Measurements from ENCODE around the gene AHR. TPM values are rescaled to one million over a fixed set of nuclear protein-coding genes. Genes with fewer than 3 reads are reported as not detected.

AHR gene
- total RNA-seq, 1 experiment from 2014 or later, result 39.0 TPM

DNA sequence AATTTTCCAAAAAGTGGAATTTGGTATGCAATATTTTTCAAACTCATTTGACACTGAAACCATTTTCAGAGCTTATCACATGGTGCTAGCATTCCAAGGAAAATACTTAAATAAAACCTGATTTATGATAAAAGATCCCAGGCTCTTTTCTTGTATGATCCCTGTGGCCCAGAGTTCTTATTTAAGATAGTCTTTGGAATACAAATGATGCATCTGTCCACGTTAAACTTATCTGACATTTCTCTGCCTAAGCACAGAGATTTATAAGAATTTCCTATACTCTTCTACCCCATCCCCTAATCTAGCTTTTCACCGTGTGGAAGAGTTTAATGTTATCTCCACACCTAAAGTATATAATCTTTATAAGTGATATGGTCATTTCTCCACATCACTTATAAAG, 66.2 kb downstream of the AHR start:
- DNase-seq, result no peak

DNA sequence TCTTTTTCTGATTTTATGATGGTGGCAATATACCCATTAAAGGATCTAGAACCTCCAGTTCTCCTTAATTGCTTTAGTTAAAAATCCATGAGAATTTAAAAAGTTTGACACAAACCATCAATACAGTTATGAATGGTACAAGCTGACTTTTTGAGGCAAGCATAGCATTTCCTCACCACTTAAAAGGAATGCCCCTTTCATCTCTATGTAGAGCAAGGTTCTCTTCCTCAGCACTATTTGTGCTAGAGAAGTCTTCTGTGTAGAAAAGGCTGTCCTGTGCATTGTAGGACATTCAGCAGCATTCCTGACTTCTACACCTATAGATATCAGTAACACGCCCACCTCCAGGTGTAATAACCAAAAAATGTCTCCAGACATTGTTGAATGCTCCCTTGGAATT, 67.3 kb downstream of the AHR start:
- no peaks in the 10 kb centered on the region for H3K9me3 ChIP-seq
- Mint-ChIP-seq H3K36me3 (ENCODE audit: insufficient read depth, unreplicated experiment) (no peaks in the 10 kb centered on the region), H3K4me1 (ENCODE audit: low read depth, unreplicated experiment) (no peaks in the 10 kb centered on the region), H3K4me3 (ENCODE audit: unreplicated experiment) (no peak overlapping the region), H3K27me3 (ENCODE audit: insufficient read depth, unreplicated experiment) (no peaks in the 10 kb centered on the region), H3K27ac (ENCODE audit: unreplicated experiment) (no peak overlapping the region), H3K9me3 (ENCODE audit: unreplicated experiment) (no peaks in the 10 kb centered on the region)
- no TSS peak for BruUV-seq (replicated peaks)
- CTCF ChIA-PET, result no interaction called here
- H3K36me3 ChIP-seq (ENCODE audit: control insufficient read depth, insufficient read depth, low read length), result no peaks in the 10 kb centered on the region
- no peaks in the 10 kb centered on the region for H3K27me3 ChIP-seq (replicated peaks; ENCODE audit: control insufficient read depth, insufficient read depth, low read length)
- H3K4me3 ChIP-seq (ENCODE audit: low read depth, low read length), result no peak overlapping the region
- POLR2A ChIA-PET, result no interaction called here
- TF ChIP-seq CTCF (IDR thresholded peaks at IDR 0.05; ENCODE audit: insufficient read depth in 1 of 2, low read depth in 1 of 2, low read length in 1 of 2, severe bottlenecking in 1 of 2, unreplicated experiment in 1 of 2), result no peak
- no peak for DNase-seq
- intact Hi-C loops (cut with micrococcal nuclease; ENCODE audit: unreplicated experiment), result loop anchor here (10.0 kb wide), 1 partner anchor 279 kb away; no protein-coding TSS in a partner anchor
- H3K4me1 ChIP-seq, result 0 out of 2 replicates have a peak, but pooled peaks cover 3% of the 10 kb centered on the region

More for the DNA sequence above, 66.2 kb downstream of the AHR start:
- ChIA-PET POLR2A (no interaction called here), CTCF (no interaction called here)
- H3K9me3 ChIP-seq, result no peaks in the 10 kb centered on the region
- no peak overlapping the region for H3K4me3 ChIP-seq (ENCODE audit: low read depth, low read length)
- no TSS peak for BruUV-seq (replicated peaks)
- H3K4me3 Mint-ChIP-seq (ENCODE audit: unreplicated experiment), result no peak overlapping the region
- H3K36me3 Mint-ChIP-seq (ENCODE audit: insufficient read depth, unreplicated experiment), result no peaks in the 10 kb centered on the region
- H3K9me3 Mint-ChIP-seq (ENCODE audit: unreplicated experiment), result no peaks in the 10 kb centered on the region
- no peak overlapping the region for H3K27ac Mint-ChIP-seq (ENCODE audit: unreplicated experiment)
- TF ChIP-seq CTCF (IDR thresholded peaks at IDR 0.05; ENCODE audit: insufficient read depth in 1 of 2, low read depth in 1 of 2, low read length in 1 of 2, severe bottlenecking in 1 of 2, unreplicated experiment in 1 of 2), result no peak
- intact Hi-C loops (cut with micrococcal nuclease; ENCODE audit: unreplicated experiment), result loop anchor here (10.0 kb wide), 1 partner anchor 280 kb away; no protein-coding TSS in a partner anchor
- H3K36me3 ChIP-seq (ENCODE audit: control insufficient read depth, insufficient read depth, low read length), result no peaks in the 10 kb centered on the region
- H3K27me3 ChIP-seq (replicated peaks; ENCODE audit: control insufficient read depth, insufficient read depth, low read length), result no peaks in the 10 kb centered on the region
- H3K27me3 Mint-ChIP-seq (ENCODE audit: insufficient read depth, unreplicated experiment), result no peaks in the 10 kb centered on the region
- 0 out of 2 replicates have a peak, but pooled peaks cover 3% of the 10 kb centered on the region for H3K4me1 ChIP-seq
- no peaks in the 10 kb centered on the region for H3K4me1 Mint-ChIP-seq (ENCODE audit: low read depth, unreplicated experiment)

GRCh38 chr7:17367502-17367901, 69.0 kb downstream of the AHR start:
- no peak overlapping the region for H3K4me3 ChIP-seq (ENCODE audit: low read depth, low read length)
- DNase-seq, result no peak
- H3K9me3 ChIP-seq, result no peaks in the 10 kb centered on the region
- no peaks in the 10 kb centered on the region for H3K27me3 ChIP-seq (replicated peaks; ENCODE audit: control insufficient read depth, insufficient read depth, low read length)
- no peak for TF ChIP-seq CTCF (IDR thresholded peaks at IDR 0.05; ENCODE audit: insufficient read depth in 1 of 2, low read depth in 1 of 2, low read length in 1 of 2, severe bottlenecking in 1 of 2, unreplicated experiment in 1 of 2)
- H3K27ac Mint-ChIP-seq (ENCODE audit: unreplicated experiment), result no peak overlapping the region
- no peaks in the 10 kb centered on the region for H3K9me3 Mint-ChIP-seq (ENCODE audit: unreplicated experiment)
- H3K4me1 ChIP-seq, result peaks cover 13% of the 10 kb centered on the region
- BruUV-seq (replicated peaks), result no TSS peak
- no peaks in the 10 kb centered on the region for H3K36me3 ChIP-seq (ENCODE audit: control insufficient read depth, insufficient read depth, low read length)
- peaks cover 6% of the 10 kb centered on the region for H3K4me1 Mint-ChIP-seq (ENCODE audit: low read depth, unreplicated experiment)
- ChIA-PET POLR2A (no interaction called here), CTCF (no interaction called here)
- no peaks in the 10 kb centered on the region for H3K27me3 Mint-ChIP-seq (ENCODE audit: insufficient read depth, unreplicated experiment)
- intact Hi-C loops (cut with micrococcal nuclease; ENCODE audit: unreplicated experiment), result loop anchor here (10.0 kb wide), 1 partner anchor 277 kb away; no protein-coding TSS in a partner anchor
- H3K36me3 Mint-ChIP-seq (ENCODE audit: insufficient read depth, unreplicated experiment), result no peaks in the 10 kb centered on the region
- H3K4me3 Mint-ChIP-seq (ENCODE audit: unreplicated experiment), result no peak overlapping the region

Data from Caco-2 (cell line).